GM19372 (cell line): ENCODE measurements around the gene GGT6.

Source experiments
- ATAC-seq: cut with Tn5 transposase; IDR thresholded peaks from one replicate; pipeline ENCODE4 v1.9.1; 2021; ENCODE audit warnings: mild to moderate bottlenecking, low read depth, moderate library complexity; ENCODE audit not compliant: unreplicated experiment

GGT6 gene

DNA sequence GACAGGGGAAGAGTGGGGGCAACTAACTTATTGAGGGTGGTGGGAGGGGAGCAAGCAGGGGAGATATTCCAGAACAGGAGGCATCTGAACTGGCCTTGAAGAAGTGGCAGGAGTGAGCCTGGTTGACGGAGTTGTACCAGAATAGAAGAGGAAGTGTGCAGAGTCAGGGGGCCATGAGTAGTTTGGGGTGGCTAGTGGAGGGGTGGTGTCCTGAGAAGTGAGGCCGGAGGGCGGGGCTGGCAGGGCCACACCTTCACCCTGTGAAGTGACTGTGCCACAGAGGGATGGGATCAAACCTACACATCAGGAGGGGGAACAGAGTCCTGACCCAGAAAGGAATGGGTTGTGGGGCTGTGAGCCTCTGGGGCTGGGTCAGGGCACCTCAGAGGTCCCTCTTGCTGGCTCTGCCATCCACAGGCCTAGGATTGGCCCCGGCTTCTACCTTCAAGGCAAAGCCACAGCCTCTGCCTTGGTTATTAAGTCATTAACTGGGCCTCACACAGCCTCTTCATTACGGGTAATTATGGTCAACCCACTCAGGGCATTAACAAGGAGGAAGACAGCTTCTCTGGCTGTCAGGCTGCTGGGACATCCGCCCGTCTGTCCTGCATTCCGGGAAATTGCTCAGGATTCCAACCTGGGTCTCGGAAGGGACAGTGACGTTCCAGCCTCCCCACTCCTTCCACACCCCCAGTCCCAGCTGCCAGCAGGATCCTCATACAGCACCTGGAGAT, 49.0 kb downstream of the GGT6 start:
- no peak for ATAC-seq

DNA sequence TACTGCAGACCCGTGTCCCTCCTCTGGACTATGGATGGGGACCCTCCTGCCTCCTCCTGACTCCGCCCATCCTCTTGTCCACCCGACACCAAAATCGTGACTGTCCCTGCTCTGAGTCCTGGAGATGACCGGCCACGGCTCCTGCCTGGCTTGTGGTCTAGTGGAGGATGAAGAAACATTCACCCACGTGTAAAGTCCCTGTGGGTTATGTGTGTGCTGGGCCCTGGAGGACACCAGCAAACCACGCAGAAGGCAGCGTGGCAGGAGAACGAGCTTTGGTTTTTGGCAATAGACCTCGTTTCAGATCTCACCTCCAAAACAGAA, 49.8 kb downstream of the GGT6 start:
- no peak for ATAC-seq

DNA sequence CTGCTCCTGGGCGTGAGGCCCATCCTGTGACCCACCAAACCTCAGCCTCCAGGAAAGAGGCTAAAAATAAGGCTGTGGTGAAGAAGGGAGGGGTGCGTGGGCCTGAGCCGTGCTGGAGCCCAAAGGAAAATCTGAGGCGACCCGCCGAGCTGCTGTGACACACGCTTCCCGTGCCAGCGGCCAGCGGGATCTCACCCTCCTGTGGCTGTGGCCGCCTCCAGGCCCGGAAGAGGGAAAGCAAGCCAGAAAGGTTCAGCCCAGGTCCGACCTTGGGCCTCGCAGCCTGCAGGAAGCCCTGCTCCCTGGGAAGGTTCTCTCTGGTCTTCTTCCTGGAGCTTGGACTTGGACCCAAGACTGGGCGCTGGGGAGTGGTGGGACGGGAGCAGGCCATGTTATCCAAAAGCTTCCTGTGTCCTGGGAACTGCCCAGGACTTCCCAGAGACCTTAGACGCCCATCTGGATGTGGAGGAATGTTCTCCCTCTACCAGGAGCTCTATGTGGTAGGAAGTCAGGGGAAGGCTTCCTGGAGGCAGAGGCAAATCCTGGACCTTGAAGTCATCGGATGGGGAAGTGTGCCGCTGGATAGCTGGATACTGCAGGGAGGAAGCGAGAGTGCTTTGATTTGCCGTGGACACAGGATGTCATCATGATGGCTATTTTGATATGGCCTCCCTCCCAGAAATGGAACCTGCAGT, 50.3 kb downstream of the GGT6 start:
- no peak for ATAC-seq

DNA sequence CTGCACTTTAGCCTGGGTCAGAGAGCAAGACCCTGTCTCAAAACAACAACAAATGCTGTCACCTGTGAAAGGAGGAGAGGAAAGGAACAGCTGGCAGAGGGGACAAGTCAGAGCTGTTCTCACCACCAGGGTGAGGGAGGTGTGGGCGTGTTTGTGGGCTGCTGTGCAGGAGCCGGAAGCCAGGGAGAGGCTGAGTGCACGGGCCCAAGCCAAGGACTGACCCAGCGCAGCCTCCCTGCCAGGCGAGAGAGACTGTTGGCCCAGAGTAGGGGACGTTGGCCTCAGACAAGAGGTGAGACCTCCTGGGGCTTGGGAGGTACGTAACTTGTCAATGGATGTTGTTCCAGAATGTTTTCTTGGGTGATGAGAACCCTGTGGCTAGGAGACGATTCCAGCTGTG, 51.0 kb downstream of the GGT6 start:
- ATAC-seq: no peak

DNA sequence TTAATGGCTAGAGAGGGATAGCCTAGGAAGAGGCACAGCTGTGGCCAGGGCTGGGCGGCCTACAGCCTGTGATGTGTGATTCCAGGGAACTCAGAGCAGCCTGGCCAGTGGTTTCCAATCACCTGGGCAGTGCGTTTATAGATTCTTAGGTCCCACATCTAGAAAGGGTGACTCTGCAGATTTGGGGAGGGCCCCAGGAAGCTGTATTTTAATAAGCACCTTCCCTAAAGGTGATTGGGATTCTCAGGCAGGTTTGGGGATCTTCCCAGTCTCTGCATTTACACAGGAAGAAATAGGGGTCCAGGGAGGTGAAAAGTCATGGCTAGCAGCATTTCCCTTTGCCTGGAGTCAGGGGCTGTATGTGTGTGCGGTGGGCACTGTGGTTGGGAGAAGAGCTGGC, 52.2 kb downstream of the GGT6 start:
- ATAC-seq: no peak

GRCh38 chr17:4507361-4508111, 52.8 kb downstream of the GGT6 start:
- no peak for ATAC-seq
